T-helper 2 cell (primary cell): Measurements from ENCODE around the gene CNOT10.

Source experiments
- DNase-seq, 5 experiments: peaks; one replicate each; pipeline versions ENCODE4 v3.0.0 to v3.0.0-alpha.2; 2012 to 2022

Gene CNOT10

DNA sequence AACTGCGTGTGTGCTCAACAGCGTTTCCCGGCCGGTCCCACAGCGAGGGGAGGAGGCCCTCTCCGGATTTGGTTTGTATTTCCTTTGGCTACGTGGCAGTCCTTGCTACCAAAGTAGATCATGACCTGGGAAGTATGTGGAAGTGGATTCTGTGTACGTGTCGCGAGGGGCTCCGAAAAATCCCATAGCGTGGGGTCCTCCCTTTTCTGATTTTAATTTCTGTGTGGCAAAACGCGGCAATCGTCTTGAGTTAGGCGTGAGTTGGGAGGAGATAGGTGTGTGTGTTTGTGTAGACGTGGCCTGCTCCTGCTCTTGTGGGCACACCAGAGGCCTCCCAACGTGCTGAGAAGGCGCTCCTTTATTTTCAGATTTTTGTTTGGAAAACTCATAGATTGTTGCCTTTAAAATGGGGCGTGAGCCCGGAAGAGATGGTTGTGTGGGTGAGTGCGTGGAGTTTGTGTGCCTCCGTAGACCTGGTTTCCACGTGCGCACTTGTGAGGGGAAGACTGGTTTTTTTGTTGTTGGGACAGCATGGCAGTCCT lies 134.1 kb downstream of the CNOT10 start:
- DNase-seq: no peak

DNA sequence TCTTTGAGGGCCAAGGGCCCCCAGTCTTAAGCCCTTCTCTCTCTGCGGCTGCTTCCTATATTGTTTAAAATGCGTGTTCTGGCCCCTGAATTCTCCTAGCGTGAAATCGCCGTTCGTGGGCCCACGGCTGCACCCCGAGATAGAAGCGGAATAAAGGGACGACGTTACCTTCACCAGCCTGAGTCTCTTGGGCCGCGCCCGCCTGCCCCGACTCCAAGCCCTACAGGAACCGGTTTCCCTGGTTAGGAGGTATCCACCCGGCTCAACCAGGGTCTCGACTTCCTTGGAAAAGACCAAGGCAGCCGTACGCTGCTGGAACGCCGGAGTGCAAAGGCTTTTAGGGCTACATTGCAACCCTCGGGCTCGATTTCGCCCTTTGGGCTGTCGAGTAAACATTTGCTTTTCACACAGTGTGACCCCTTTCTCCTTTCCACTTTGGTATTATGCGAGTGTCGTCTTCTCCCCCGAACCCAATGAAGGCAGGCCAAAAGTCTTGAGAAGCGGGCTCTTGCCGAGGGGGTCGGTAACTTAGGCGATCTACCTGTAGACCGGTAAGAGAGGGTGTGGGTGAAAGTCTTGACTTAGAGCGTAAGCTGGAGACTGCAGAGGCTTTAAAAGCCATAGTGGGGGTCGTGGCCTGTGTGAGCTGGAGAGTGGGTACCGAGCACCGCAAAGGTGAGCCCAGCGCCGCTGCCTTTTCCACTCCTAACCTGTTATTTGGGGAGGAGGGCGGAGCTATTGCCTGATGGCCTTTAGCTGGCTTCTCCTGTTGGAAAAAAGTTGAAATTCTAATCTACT lies 134.8 kb downstream of the CNOT10 start:
- no peak for DNase-seq

GRCh38 chr3:32820430-32820829 lies 135.4 kb downstream of the CNOT10 start:
- DNase-seq: no peak

- no peak for DNase-seq
Observed at GRCh38 chr3:32820971-32821685, 136.1 kb downstream of the CNOT10 start.

GRCh38 chr3:32821686-32822296 lies 136.8 kb downstream of the CNOT10 start:
- no peak for DNase-seq

- no peak for DNase-seq
Observed at GRCh38 chr3:32822609-32823498, 137.9 kb downstream of the CNOT10 start.
